Epithelial cell of proximal tubule (primary cell): ENCODE results near the gene CABLES1. TPM values are rescaled to one million over a fixed set of nuclear protein-coding genes. Genes with fewer than 3 reads are reported as not detected.

Experiments used
- DNase-seq: peaks from one replicate; pipeline ENCODE4 v3.0.0-alpha.2; 2011; ENCODE audit warnings: low read depth
- H3K4me3 ChIP-seq: 2 replicates; pipeline ENCODE4 v1.5.1; 2011; ENCODE audit warnings: low read depth, mild to moderate bottlenecking, low read length
- CTCF ChIP-seq: conservative IDR thresholded peaks from 2 replicates; pipeline ENCODE4 v1.5.1; 2012; ENCODE audit warnings: low read depth, mild to moderate bottlenecking, low read length
- total RNA-seq: library from RNA; depleted of rRNA; stranded (reverse); fragments of >200 nt; gene quantifications from 2 replicates; pipeline ENCODE4 v1.2.3, GENCODE V29; 2015

CABLES1 gene
- total RNA-seq, 1 donor from 2014 or later, result 6.1 TPM

GRCh38 chr18:23194997-23195957 is 60.0 kb downstream of the CABLES1 start:
- no peak for DNase-seq
- no peak for TF ChIP-seq CTCF
- H3K4me3 ChIP-seq, result no peak overlapping the region

- no peak for TF ChIP-seq CTCF
- no peak for DNase-seq
- H3K4me3 ChIP-seq, result no peak overlapping the region
Measured at GRCh38 chr18:23196119-23197007, 61.1 kb downstream of the CABLES1 start.

- no peak for DNase-seq
Measured at GRCh38 chr18:23198217-23198845, 63.0 kb downstream of the CABLES1 start.

GRCh38 chr18:23200756-23201155 is 65.5 kb downstream of the CABLES1 start:
- H3K4me3 ChIP-seq, result no peak overlapping the region
- no peak for TF ChIP-seq CTCF
- no peak for DNase-seq

More at GRCh38 chr18:23198217-23198845, 63.0 kb downstream of the CABLES1 start:
- TF ChIP-seq CTCF, result no peak
- no peak overlapping the region for H3K4me3 ChIP-seq

- TF ChIP-seq CTCF, result no peak
- no peak overlapping the region for H3K4me3 ChIP-seq
- no peak for DNase-seq
Measured at GRCh38 chr18:23201741-23202140, 66.5 kb downstream of the CABLES1 start.

GRCh38 chr18:23203891-23204432 is 68.7 kb downstream of the CABLES1 start:
- no peak for DNase-seq
- TF ChIP-seq CTCF, result no peak
- H3K4me3 ChIP-seq, result no peak overlapping the region
